NT2/D1 (cell line): ENCODE measurements around the gene PLPP4.

Experiments used
- DNase-seq: peaks from one replicate; pipeline ENCODE4 v3.0.0-alpha.2; 2011; ENCODE audit warnings: low read depth, low spot score
- H3K27me3 ChIP-seq: 2 replicates; pipeline ENCODE4 v1.6.0; 2011; ENCODE audit warnings: mild to moderate bottlenecking; ENCODE audit not compliant: insufficient read length, insufficient read depth
- H3K36me3 ChIP-seq: 2 replicates; pipeline ENCODE4 v1.6.1; 2011; ENCODE audit warnings: mild to moderate bottlenecking, low read length, mixed read lengths; ENCODE audit not compliant: insufficient read depth, insufficient read length
- H3K4me1 ChIP-seq: 2 replicates; pipeline ENCODE4 v1.5.1; 2011; ENCODE audit not compliant: insufficient read depth, insufficient read length
- H3K4me3 ChIP-seq: 2 replicates; pipeline ENCODE4 v1.5.1; 2011; ENCODE audit warnings: low read depth; ENCODE audit not compliant: insufficient read length
- H3K9ac ChIP-seq: 2 replicates; pipeline ENCODE4 v1.6.0; 2011; ENCODE audit warnings: low read depth; ENCODE audit not compliant: insufficient read length
- H3K9me3 ChIP-seq: 2 replicates; pipeline ENCODE4 v1.5.1; 2011; ENCODE audit warnings: mild to moderate bottlenecking, low read length; ENCODE audit not compliant: insufficient read depth
- SUZ12 ChIP-seq: IDR thresholded peaks from 2 replicates; pipeline ENCODE4 v1.6.1; 2011; ENCODE audit not compliant: insufficient read length, insufficient read depth; ENCODE audit errors: extremely low read depth
- YY1 ChIP-seq: IDR thresholded peaks from 2 replicates; pipeline ENCODE4 v1.6.1; 2011; ENCODE audit not compliant: insufficient read length, insufficient read depth
- ZNF274 ChIP-seq: IDR thresholded peaks from 2 replicates; pipeline ENCODE4 v1.6.1; 2011; ENCODE audit warnings: mild to moderate bottlenecking, low read depth, low read length

The PLPP4 gene

GRCh38 chr10:120578134-120578533 is 121.1 kb downstream of the PLPP4 start:
- Histone ChIP-seq H3K4me3 (no peak overlapping the region), H3K36me3 (no peaks in the 10 kb centered on the region), H3K9me3 (no peaks in the 10 kb centered on the region), H3K9ac (no peak overlapping the region), H3K27me3 (no peaks in the 10 kb centered on the region), H3K4me1 (no peaks in the 10 kb centered on the region)
- TF ChIP-seq ZNF274 (no peak), YY1 (no peak), SUZ12 (no peak)
- no peak for DNase-seq

- H3K4me1 ChIP-seq: no peaks in the 10 kb centered on the region
- DNase-seq: no peak
- no peak overlapping the region for H3K9ac ChIP-seq
- no peaks in the 10 kb centered on the region for H3K9me3 ChIP-seq
- no peak overlapping the region for H3K4me3 ChIP-seq
- no peaks in the 10 kb centered on the region for H3K27me3 ChIP-seq
- H3K36me3 ChIP-seq: no peaks in the 10 kb centered on the region
- TF ChIP-seq SUZ12: no peak
- TF ChIP-seq YY1: no peak
- TF ChIP-seq ZNF274: no peak
These were observed 121.9 kb downstream of the PLPP4 start for GRCh38 chr10:120578890-120579289.

- no peak overlapping the region for H3K9ac ChIP-seq
- no peaks in the 10 kb centered on the region for H3K27me3 ChIP-seq
- H3K4me1 ChIP-seq: no peaks in the 10 kb centered on the region
- no peak overlapping the region for H3K4me3 ChIP-seq
- 0 out of 2 replicates have a peak, but pooled peaks cover 4% of the 10 kb centered on the region for H3K9me3 ChIP-seq
- no peak for DNase-seq
- H3K36me3 ChIP-seq: no peaks in the 10 kb centered on the region
- TF ChIP-seq ZNF274: no peak
- TF ChIP-seq YY1: no peak
- no peak for TF ChIP-seq SUZ12
These were observed 124.2 kb downstream of the PLPP4 start for GRCh38 chr10:120580918-120581895.

GRCh38 chr10:120582753-120583152 is 125.7 kb downstream of the PLPP4 start:
- H3K9ac ChIP-seq: no peak overlapping the region
- TF ChIP-seq ZNF274: no peak
- TF ChIP-seq SUZ12: no peak
- no peak for TF ChIP-seq YY1
- H3K4me1 ChIP-seq: no peaks in the 10 kb centered on the region
- no peaks in the 10 kb centered on the region for H3K36me3 ChIP-seq
- 0 out of 2 replicates have a peak, but pooled peaks cover 4% of the 10 kb centered on the region for H3K9me3 ChIP-seq
- no peaks in the 10 kb centered on the region for H3K27me3 ChIP-seq
- no peak overlapping the region for H3K4me3 ChIP-seq
- no peak for DNase-seq

GRCh38 chr10:120583424-120584108 is 126.5 kb downstream of the PLPP4 start:
- Histone ChIP-seq H3K9me3 (0 out of 2 replicates have a peak, but pooled peaks cover 4% of the 10 kb centered on the region), H3K4me3 (no peak overlapping the region), H3K4me1 (no peaks in the 10 kb centered on the region), H3K36me3 (no peaks in the 10 kb centered on the region), H3K9ac (no peak overlapping the region), H3K27me3 (no peaks in the 10 kb centered on the region)
- no peak for DNase-seq
- TF ChIP-seq SUZ12: no peak
- no peak for TF ChIP-seq YY1
- no peak for TF ChIP-seq ZNF274

- Histone ChIP-seq H3K27me3 (no peaks in the 10 kb centered on the region), H3K36me3 (no peaks in the 10 kb centered on the region), H3K4me1 (no peaks in the 10 kb centered on the region), H3K4me3 (no peak overlapping the region), H3K9ac (no peak overlapping the region), H3K9me3 (0 out of 2 replicates have a peak, but pooled peaks cover 4% of the 10 kb centered on the region)
- no peak for DNase-seq
- TF ChIP-seq YY1 (no peak), SUZ12 (no peak), ZNF274 (no peak)
These were observed 127.8 kb downstream of the PLPP4 start for GRCh38 chr10:120584786-120585185.

- H3K27me3 ChIP-seq: no peaks in the 10 kb centered on the region
- H3K4me3 ChIP-seq: no peak overlapping the region
- no peak for DNase-seq
- H3K36me3 ChIP-seq: no peaks in the 10 kb centered on the region
- TF ChIP-seq ZNF274 (no peak), SUZ12 (no peak), YY1 (no peak)
- H3K4me1 ChIP-seq: no peaks in the 10 kb centered on the region
- H3K9me3 ChIP-seq: 0 out of 2 replicates have a peak, but pooled peaks cover 4% of the 10 kb centered on the region
- H3K9ac ChIP-seq: no peak overlapping the region
These were observed 129.4 kb downstream of the PLPP4 start for GRCh38 chr10:120586471-120586872.
